Nasal cavity respiratory epithelium epithelial cell of viscerocranial mucosa (primary cell): ENCODE measurements around the gene JMJD4. TPM values are rescaled to one million over a fixed set of nuclear protein-coding genes. Genes with fewer than 3 reads are reported as not detected.

Experiments
- total RNA-seq: library from RNA; depleted of rRNA; stranded (reverse); fragments of >200 nt; gene quantifications from 2 replicates; pipeline ENCODE4 v1.2.3, GENCODE V29; 2014

Gene JMJD4, protein sequence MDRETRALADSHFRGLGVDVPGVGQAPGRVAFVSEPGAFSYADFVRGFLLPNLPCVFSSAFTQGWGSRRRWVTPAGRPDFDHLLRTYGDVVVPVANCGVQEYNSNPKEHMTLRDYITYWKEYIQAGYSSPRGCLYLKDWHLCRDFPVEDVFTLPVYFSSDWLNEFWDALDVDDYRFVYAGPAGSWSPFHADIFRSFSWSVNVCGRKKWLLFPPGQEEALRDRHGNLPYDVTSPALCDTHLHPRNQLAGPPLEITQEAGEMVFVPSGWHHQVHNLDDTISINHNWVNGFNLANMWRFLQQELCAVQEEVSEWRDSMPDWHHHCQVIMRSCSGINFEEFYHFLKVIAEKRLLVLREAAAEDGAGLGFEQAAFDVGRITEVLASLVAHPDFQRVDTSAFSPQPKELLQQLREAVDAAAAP
- total RNA-seq, result 21.9 and 23.6 TPM in 2 replicates

DNA sequence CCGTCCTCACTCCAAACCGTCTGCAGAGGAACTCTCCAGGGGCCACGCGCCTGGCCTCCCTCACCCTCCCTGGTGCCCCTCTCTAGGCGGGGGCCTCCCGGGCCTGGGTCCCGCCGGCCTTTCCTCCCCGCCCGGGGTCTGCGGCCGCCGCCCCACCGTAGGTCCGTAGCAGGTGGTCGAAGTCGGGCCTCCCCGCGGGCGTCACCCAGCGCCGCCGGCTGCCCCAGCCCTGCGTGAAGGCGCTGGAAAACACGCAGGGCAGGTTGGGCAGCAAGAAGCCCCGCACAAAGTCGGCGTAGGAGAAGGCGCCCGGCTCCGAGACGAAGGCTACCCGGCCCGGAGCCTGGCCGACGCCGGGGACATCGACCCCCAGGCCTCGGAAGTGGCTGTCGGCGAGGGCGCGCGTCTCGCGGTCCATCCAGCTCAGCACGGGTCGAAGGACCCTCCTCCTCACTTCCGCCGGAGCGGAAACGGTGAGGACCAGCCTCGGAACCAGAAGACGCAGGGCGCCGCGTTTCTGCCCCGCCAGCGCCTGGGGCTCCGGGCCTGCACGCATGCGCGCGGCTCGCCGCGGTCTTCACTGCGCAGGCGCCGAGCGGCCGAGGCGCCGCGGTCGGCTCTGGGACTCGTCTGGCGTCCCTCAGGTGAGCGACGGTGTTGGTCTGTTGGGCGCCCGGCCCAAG is at the start of gene JMJD4, which contains the start of gene SNAP47:
Gene JMJD4 (minus strand): TSS at position 447 of the 683 bp plus-strand sequence. CDS start 29 bp downstream, at position 418.
Gene SNAP47 (plus strand): TSS at position 580 of the 683 bp plus-strand sequence. CDS start 12,302 bp downstream, outside the sequence.

Other genes with a start within 250 kb of the JMJD4 start
- gene ZNF678, start 171.7 kb downstream of the JMJD4 start, total RNA-seq, result 5.1 and 7.3 TPM in 2 replicates
- 49.9 and 50.7 TPM in 2 replicates for gene SNAP47, start 133 bp upstream of the JMJD4 start, total RNA-seq
- gene PRSS38, start 80.4 kb upstream of the JMJD4 start, total RNA-seq, result not detected in 2 replicates
- 1.0 and 3.1 TPM in 2 replicates for gene WNT9A, start 212.6 kb upstream of the JMJD4 start, total RNA-seq